Body of pancreas (tissue), 4 donors: ENCODE data around the gene BIRC5. TPM values are rescaled to one million over a fixed set of nuclear protein-coding genes. Genes with fewer than 3 reads are reported as not detected.

ENCODE experiments used
- ATAC-seq: fragments of 150-250 bp; one replicate; pipeline ENCODE4 v1.9.1; 2016
- DNase-seq, 4 donors: peaks; one replicate each; pipeline ENCODE4 v3.0.0-alpha.2; 2019
- H3K27ac ChIP-seq, 4 donors: fragments of 200-600 bp; sonication (generic); 1 replicate in 3 of 4; 2 replicates in 1 of 4; pipeline versions ENCODE4 v1.5.1 to v1.6.1; 2016 to 2019; ENCODE audit warnings: mild to moderate bottlenecking in 1 of 4, mixed read lengths in 1 of 4, moderate library complexity in 1 of 4
- H3K27me3 ChIP-seq, 2 donors: fragments of 200-600 bp; sonication (generic); one replicate each; pipeline ENCODE4 v1.6.0; 2016; ENCODE audit warnings: mild to moderate bottlenecking in 1 of 2
- H3K36me3 ChIP-seq, 2 donors: fragments of 200-600 bp; sonication (generic); replicated peaks in 1 of 2; 2 replicates each; pipeline ENCODE4 v1.5.1; 2016; ENCODE audit warnings: low read depth in 2 of 2; ENCODE audit not compliant: insufficient read depth in 1 of 2
- H3K4me1 ChIP-seq: fragments of 200-600 bp; sonication (generic); one replicate; pipeline ENCODE4 v1.6.0; 2016
- H3K4me3 ChIP-seq, 2 donors: fragments of 200-600 bp; sonication (generic); 1 replicate in 1 of 2; 2 replicates in 1 of 2; pipeline ENCODE4 v1.5.1; 2016 to 2019
- H3K9me3 ChIP-seq, 3 donors: fragments of 200-600 bp; sonication (generic); 1 replicate in 2 of 3; 2 replicates in 1 of 3; pipeline ENCODE4 v1.5.1; 2016
- CTCF ChIP-seq, 7 experiments: fragments of 450-650 bp in 4 of 7; fragments of 200-600 bp in 3 of 7; sonication (generic) in 3 of 7; IDR thresholded peaks; one replicate each; pipeline ENCODE4 v1.5.1; 2016 to 2019; ENCODE audit warnings: antibody characterized with exemption in 7 of 7
- POLR2A ChIP-seq, 3 donors: fragments of 450-650 bp; IDR thresholded peaks; one replicate each; pipeline ENCODE4 v1.6.1; 2016; ENCODE audit warnings: antibody characterized with exemption in 3 of 3, mild to moderate bottlenecking in 2 of 3
- WGBS, 2 donors: methylation state at CpG; one replicate each; pipeline ENCODE4 v1.1.5; 2017; 5-methylcytosine and 5-hydroxymethylcytosine counted together
- intact Hi-C: fragments of 100-400 bp; cut with DNase I; formaldehyde crosslinking; loops from one replicate; pipeline ENCODE4 v1.15.1; 2023
- total RNA-seq, 2 donors: library from RNA; depleted of rRNA; stranded (reverse); fragments of >200 nt; gene quantifications; one replicate each; pipeline ENCODE4 v1.1.0, GENCODE V29; 2016

The BIRC5 gene
- total RNA-seq, 2 donors from 2014 or later, result not detected

- TF ChIP-seq CTCF (IDR thresholded peaks at IDR 0.05) (no peak), POLR2A (IDR thresholded peaks at IDR 0.05) (no peak)
- peaks cover 19% of the 10 kb centered on the region for H3K4me1 ChIP-seq
- no peak overlapping the region for H3K27ac ChIP-seq
- intact Hi-C loops, result no loop called here
- no peak overlapping the region for H3K4me3 ChIP-seq
- ATAC-seq (no peak), DNase-seq (no peak)
- no peaks in the 10 kb centered on the region for H3K36me3 ChIP-seq
- WGBS, 2 donors, result 78% methylated on average over 5 of the region's 5 CpGs
- H3K27me3 ChIP-seq, result no peaks in the 10 kb centered on the region
- H3K9me3 ChIP-seq, result no peaks in the 10 kb centered on the region
Measured at GRCh38 chr17:78264590-78264989, 50.5 kb downstream of the BIRC5 start.

GRCh38 chr17:78265121-78265520 is 51.1 kb downstream of the BIRC5 start:
- H3K36me3 ChIP-seq, result no peaks in the 10 kb centered on the region
- no peaks in the 10 kb centered on the region for H3K27me3 ChIP-seq
- 95% methylated on average over 9 to 10 of the region's 10 CpGs for WGBS, 2 donors
- no peak for ATAC-seq
- H3K4me1 ChIP-seq, result peaks cover 19% of the 10 kb centered on the region
- intact Hi-C loops, result no loop called here
- H3K27ac ChIP-seq, result peak overlapping the region; percentile 62 to 82 (median 68)
- no peak for DNase-seq
- H3K4me3 ChIP-seq, result no peak overlapping the region
- TF ChIP-seq CTCF (IDR thresholded peaks at IDR 0.05) (no peak), POLR2A (IDR thresholded peaks at IDR 0.05) (no peak)
- H3K9me3 ChIP-seq, result no peaks in the 10 kb centered on the region

- intact Hi-C loops, result no loop called here
- Histone ChIP-seq H3K27me3 (no peaks in the 10 kb centered on the region), H3K4me3 (no peak overlapping the region), H3K9me3 (no peaks in the 10 kb centered on the region), H3K27ac (peak overlapping the region; percentile 50 to 82 (median 68)), H3K36me3 (no peaks in the 10 kb centered on the region), H3K4me1 (peaks cover 19% of the 10 kb centered on the region)
- WGBS, 2 donors, result 32 to 40% methylated on average over 5 to 6 of the region's 6 CpGs
- ATAC-seq (peak; percentile 26), DNase-seq (peak in 3 of 4 donors; percentile 49 to 62 (median 54))
- TF ChIP-seq POLR2A (IDR thresholded peaks at IDR 0.05), result no peak
- no peak for TF ChIP-seq CTCF (IDR thresholded peaks at IDR 0.05)
Measured at GRCh38 chr17:78266231-78266631, 52.2 kb downstream of the BIRC5 start.

GRCh38 chr17:78266771-78267170 is 52.7 kb downstream of the BIRC5 start:
- no peaks in the 10 kb centered on the region for H3K27me3 ChIP-seq
- H3K4me1 ChIP-seq, result peaks cover 19% of the 10 kb centered on the region
- intact Hi-C loops, result no loop called here
- no peaks in the 10 kb centered on the region for H3K9me3 ChIP-seq
- no peaks in the 10 kb centered on the region for H3K36me3 ChIP-seq
- ATAC-seq, result no peak
- 78 to 80% methylated on average over 7 to 9 of the region's 9 CpGs for WGBS, 2 donors
- no peak for DNase-seq
- no peak overlapping the region for H3K4me3 ChIP-seq
- H3K27ac ChIP-seq, result peak overlapping the region in 3 of 4 donors; percentile 26 to 82 (median 66)
- no peak for TF ChIP-seq POLR2A (IDR thresholded peaks at IDR 0.05)
- TF ChIP-seq CTCF (IDR thresholded peaks at IDR 0.05), result no peak

GRCh38 chr17:78267253-78268073 is 53.4 kb downstream of the BIRC5 start:
- intact Hi-C loops, result no loop called here
- no peak for DNase-seq

More at GRCh38 chr17:78267253-78268073, 53.4 kb downstream of the BIRC5 start:
- no peaks in the 10 kb centered on the region for H3K36me3 ChIP-seq
- 72 to 78% methylated on average over 21 to 26 of the region's 26 CpGs for WGBS, 2 donors
- H3K27me3 ChIP-seq, result no peaks in the 10 kb centered on the region
- H3K27ac ChIP-seq, result peak overlapping the region in 1 of 4 donors; percentile 26
- H3K4me1 ChIP-seq, result peaks cover 24% of the 10 kb centered on the region
- no peaks in the 10 kb centered on the region for H3K9me3 ChIP-seq
- TF ChIP-seq POLR2A (IDR thresholded peaks at IDR 0.05) (no peak), CTCF (IDR thresholded peaks at IDR 0.05) (no peak)
- no peak overlapping the region for H3K4me3 ChIP-seq
- ATAC-seq, result no peak
